Central memory CD8-positive, alpha-beta T cell (primary cell): ENCODE results near the gene PRRT4.
A peak's percentile ranks its signal among the peaks of the same experiment; 100 is the strongest.

Experiments used
- ATAC-seq: fragments of 150-1000 bp; cut with Tn5 transposase; replicated peaks from 2 replicates; pipeline ENCODE4 v1.10.0; 2022; ENCODE audit warnings: mild to moderate bottlenecking, moderate FRiP score, moderate number of reproducible peaks; ENCODE audit not compliant: poor library complexity, severe bottlenecking; ENCODE audit errors: extremely low read depth
- DNase-seq, 2 donors: peaks; one replicate each; pipeline ENCODE4 v3.0.0; 2021; ENCODE audit warnings: low spot score in 2 of 2
- H3K27ac Mint-ChIP-seq: one replicate; pipeline ENCODE4 v1.8.0; 2022; ENCODE audit warnings: low read depth, mild to moderate bottlenecking, moderate library complexity, mixed read lengths
- H3K27me3 Mint-ChIP-seq: one replicate; pipeline ENCODE4 v1.8.0; 2022; ENCODE audit warnings: mixed read lengths
- H3K36me3 Mint-ChIP-seq: one replicate; pipeline ENCODE4 v1.8.0; 2022; ENCODE audit warnings: mild to moderate bottlenecking, moderate library complexity, mixed read lengths; ENCODE audit not compliant: insufficient read depth
- H3K4me1 Mint-ChIP-seq: one replicate; pipeline ENCODE4 v1.8.0; 2022; ENCODE audit warnings: mixed read lengths
- H3K4me3 Mint-ChIP-seq: one replicate; pipeline ENCODE4 v1.8.0; 2022; ENCODE audit warnings: mild to moderate bottlenecking, moderate library complexity, mixed read lengths
- H3K9me3 Mint-ChIP-seq: one replicate; pipeline ENCODE4 v1.8.0; 2022; ENCODE audit warnings: mixed read lengths

Gene PRRT4

GRCh38 chr7:128359939-128360338 is 1.6 kb downstream of the PRRT4 start:
- Mint-ChIP-seq H3K9me3 (no peaks in the 10 kb centered on the region), H3K4me1 (peaks cover 20% of the 10 kb centered on the region), H3K27me3 (peaks cover 36% of the 10 kb centered on the region), H3K27ac (no peak overlapping the region), H3K36me3 (peaks cover 6% of the 10 kb centered on the region), H3K4me3 (peak overlapping the region; percentile 29)
- no peak for DNase-seq
- ATAC-seq, result no peak

DNA sequence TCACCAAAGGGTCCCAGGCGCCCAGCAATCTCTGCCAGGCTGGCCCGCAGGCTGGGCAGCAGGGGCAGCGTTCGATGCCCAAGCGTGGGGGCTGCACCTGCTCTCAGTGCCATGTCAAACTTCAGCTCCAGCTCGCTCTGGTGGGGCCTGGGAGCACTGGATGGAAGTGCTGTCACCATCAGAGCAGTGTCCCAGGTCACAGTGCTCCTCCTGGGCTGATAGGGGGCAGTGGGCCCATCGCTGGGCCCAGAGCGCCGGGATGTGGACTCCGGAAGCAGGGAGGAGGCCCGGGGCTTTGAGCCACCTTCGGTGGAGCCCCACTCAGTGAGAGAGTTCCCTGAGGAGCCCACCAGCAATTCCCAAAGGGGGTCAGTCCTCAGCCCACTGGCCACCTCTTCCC is 2.2 kb downstream of the PRRT4 start:
- ATAC-seq (no peak), DNase-seq (no peak)
- Mint-ChIP-seq H3K27me3 (peaks cover 30% of the 10 kb centered on the region), H3K9me3 (no peaks in the 10 kb centered on the region), H3K4me1 (peaks cover 20% of the 10 kb centered on the region), H3K36me3 (peaks cover 6% of the 10 kb centered on the region), H3K4me3 (peak overlapping the region; percentile 29), H3K27ac (no peak overlapping the region)

GRCh38 chr7:128358233-128358632 is 3.3 kb downstream of the PRRT4 start:
- Mint-ChIP-seq H3K27ac (no peak overlapping the region), H3K9me3 (no peaks in the 10 kb centered on the region), H3K4me3 (no peak overlapping the region), H3K36me3 (peaks cover 6% of the 10 kb centered on the region), H3K27me3 (peaks cover 30% of the 10 kb centered on the region), H3K4me1 (peaks cover 20% of the 10 kb centered on the region)
- ATAC-seq, result no peak
- DNase-seq, result no peak

GRCh38 chr7:128357217-128357613 is 4.3 kb downstream of the PRRT4 start:
- peaks cover 15% of the 10 kb centered on the region for H3K4me1 Mint-ChIP-seq
- ATAC-seq (no peak), DNase-seq (no peak)
- peaks cover 28% of the 10 kb centered on the region for H3K27me3 Mint-ChIP-seq
- H3K36me3 Mint-ChIP-seq, result peaks cover 6% of the 10 kb centered on the region
- H3K9me3 Mint-ChIP-seq, result no peaks in the 10 kb centered on the region
- no peak overlapping the region for H3K4me3 Mint-ChIP-seq
- H3K27ac Mint-ChIP-seq, result no peak overlapping the region

GRCh38 chr7:128356546-128357216 is 4.8 kb downstream of the PRRT4 start:
- Mint-ChIP-seq H3K4me1 (peaks cover 9% of the 10 kb centered on the region), H3K36me3 (peaks cover 2% of the 10 kb centered on the region), H3K27ac (no peak overlapping the region), H3K9me3 (no peaks in the 10 kb centered on the region), H3K27me3 (peaks cover 23% of the 10 kb centered on the region), H3K4me3 (no peak overlapping the region)
- DNase-seq, result no peak
- no peak for ATAC-seq

DNA sequence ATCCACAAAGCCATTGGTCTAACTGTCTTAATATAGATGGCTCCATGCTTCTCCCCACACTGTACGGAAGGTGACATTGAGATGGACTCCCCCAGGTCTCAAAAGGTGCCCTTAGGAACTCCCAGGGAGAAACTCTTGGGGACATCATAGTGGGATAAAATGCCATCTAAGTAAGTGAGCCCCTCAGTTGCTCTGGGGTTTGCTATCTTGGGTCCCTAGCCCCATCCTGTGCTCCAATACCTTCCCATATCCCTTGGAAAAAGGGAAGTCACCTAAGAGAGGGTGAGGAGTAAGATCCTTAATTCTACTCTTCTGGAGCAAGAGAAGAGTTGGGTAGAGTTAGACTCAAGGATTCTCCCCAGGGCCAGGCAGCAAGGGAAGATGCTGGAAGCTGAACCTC is 7.9 kb downstream of the PRRT4 start:
- H3K4me3 Mint-ChIP-seq, result no peak overlapping the region
- no peak for ATAC-seq

GRCh38 chr7:128353189-128353588 is 8.3 kb downstream of the PRRT4 start:
- H3K36me3 Mint-ChIP-seq, result peaks cover under 1% of the 10 kb centered on the region
- H3K9me3 Mint-ChIP-seq, result no peaks in the 10 kb centered on the region
- peaks cover 46% of the 10 kb centered on the region for H3K27me3 Mint-ChIP-seq
- no peak for DNase-seq
- no peak for ATAC-seq
- H3K4me1 Mint-ChIP-seq, result no peaks in the 10 kb centered on the region
- peak overlapping the region; percentile 55 for H3K4me3 Mint-ChIP-seq
- H3K27ac Mint-ChIP-seq, result no peak overlapping the region

More for the DNA sequence above, 7.9 kb downstream of the PRRT4 start:
- H3K27ac Mint-ChIP-seq, result no peak overlapping the region
- H3K36me3 Mint-ChIP-seq, result peaks cover 2% of the 10 kb centered on the region
- H3K4me1 Mint-ChIP-seq, result no peaks in the 10 kb centered on the region
- DNase-seq, result no peak
- H3K27me3 Mint-ChIP-seq, result peaks cover 41% of the 10 kb centered on the region
- no peaks in the 10 kb centered on the region for H3K9me3 Mint-ChIP-seq

DNA sequence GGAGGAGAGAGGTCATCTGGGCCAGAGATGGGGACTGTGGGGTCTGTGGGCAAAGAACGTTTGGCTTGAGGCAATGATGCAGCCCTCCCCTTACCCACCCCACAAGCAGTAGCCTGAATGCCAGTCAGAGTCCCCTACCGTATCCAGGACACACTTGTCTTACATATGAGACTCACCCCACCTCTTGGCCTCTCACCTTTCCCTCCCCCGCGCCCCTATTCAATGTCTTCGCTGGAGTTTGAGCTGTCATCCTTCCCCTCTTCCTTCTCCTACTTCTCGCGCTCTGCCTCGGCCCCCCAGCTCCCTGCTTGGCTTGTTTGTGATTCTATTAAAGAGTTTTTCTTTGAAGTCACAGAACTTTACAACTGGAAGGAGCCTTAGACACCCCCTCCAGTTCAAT is 8.9 kb downstream of the PRRT4 start:
- ATAC-seq (no peak), DNase-seq (no peak)
- Mint-ChIP-seq H3K27ac (no peak overlapping the region), H3K36me3 (no peaks in the 10 kb centered on the region), H3K27me3 (peaks cover 51% of the 10 kb centered on the region), H3K4me1 (no peaks in the 10 kb centered on the region), H3K9me3 (no peaks in the 10 kb centered on the region), H3K4me3 (peak overlapping the region; percentile 55)

DNA sequence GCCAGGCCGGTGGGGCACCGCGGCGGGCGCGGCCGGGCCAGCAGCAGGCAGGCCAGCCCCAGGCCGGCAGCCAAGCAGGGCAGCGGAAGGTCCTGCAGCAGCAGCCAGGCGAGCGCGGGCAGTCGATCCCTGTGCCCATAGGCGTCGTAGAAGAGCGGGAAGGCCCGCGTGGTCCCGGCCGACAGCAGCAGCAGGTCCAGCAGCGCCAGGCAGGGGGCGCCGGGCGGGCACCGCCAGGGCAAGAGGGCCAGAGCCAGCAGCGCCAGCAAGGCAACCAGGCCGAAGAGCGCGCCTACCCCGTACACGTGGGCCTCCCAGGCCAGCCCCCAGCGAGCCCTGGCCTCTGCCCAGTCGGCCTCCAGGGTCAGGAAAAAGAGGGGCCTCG is 9.3 kb downstream of the PRRT4 start:
- DNase-seq (no peak), ATAC-seq (no peak)
- H3K9me3 Mint-ChIP-seq, result no peaks in the 10 kb centered on the region
- no peak overlapping the region for H3K27ac Mint-ChIP-seq
- peaks cover 56% of the 10 kb centered on the region for H3K27me3 Mint-ChIP-seq
- H3K4me1 Mint-ChIP-seq, result no peaks in the 10 kb centered on the region
- H3K4me3 Mint-ChIP-seq, result no peak overlapping the region
- no peaks in the 10 kb centered on the region for H3K36me3 Mint-ChIP-seq

GRCh38 chr7:128351296-128352152 is 10.0 kb downstream of the PRRT4 start:
- H3K4me1 Mint-ChIP-seq, result no peaks in the 10 kb centered on the region
- H3K4me3 Mint-ChIP-seq, result no peak overlapping the region
- no peaks in the 10 kb centered on the region for H3K36me3 Mint-ChIP-seq
- H3K27me3 Mint-ChIP-seq, result peaks cover 56% of the 10 kb centered on the region
- DNase-seq (no peak), ATAC-seq (no peak)
- no peaks in the 10 kb centered on the region for H3K9me3 Mint-ChIP-seq
- no peak overlapping the region for H3K27ac Mint-ChIP-seq

DNA sequence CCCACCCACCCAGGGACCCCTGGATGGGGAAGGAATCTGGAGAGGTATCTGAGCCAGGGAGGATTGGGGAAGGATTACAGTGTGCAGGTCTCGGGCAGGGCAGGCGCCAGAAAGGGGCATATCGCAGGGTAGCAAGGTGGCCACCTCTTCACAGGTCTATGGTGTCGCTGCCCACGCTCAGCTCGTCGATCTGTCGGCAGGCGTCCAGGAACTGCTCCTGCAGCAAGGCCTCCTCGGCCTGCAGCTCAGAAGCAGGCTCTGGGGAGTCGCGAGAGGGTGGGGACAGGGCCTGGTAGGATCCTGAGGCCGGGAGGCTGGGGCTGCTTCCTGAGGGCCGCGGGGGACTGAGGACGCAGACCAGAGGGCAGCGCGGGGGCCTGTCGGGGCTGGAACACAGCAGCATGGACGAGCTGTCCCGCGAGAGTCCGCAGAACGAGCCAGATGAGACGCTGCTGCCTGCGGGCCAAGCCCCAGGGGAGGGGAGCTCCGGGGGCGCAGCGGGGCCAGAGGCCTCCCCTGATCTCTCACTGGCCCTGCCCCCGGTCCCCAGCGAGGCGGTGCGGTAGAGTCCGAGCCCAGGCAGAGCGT is 10.7 kb downstream of the PRRT4 start:
- peaks cover 56% of the 10 kb centered on the region for H3K27me3 Mint-ChIP-seq
- H3K4me3 Mint-ChIP-seq, result peak overlapping the region; percentile 37
- H3K9me3 Mint-ChIP-seq, result no peaks in the 10 kb centered on the region
- no peaks in the 10 kb centered on the region for H3K36me3 Mint-ChIP-seq
- no peak for ATAC-seq
- DNase-seq, result no peak
- no peak overlapping the region for H3K27ac Mint-ChIP-seq
- no peaks in the 10 kb centered on the region for H3K4me1 Mint-ChIP-seq

DNA sequence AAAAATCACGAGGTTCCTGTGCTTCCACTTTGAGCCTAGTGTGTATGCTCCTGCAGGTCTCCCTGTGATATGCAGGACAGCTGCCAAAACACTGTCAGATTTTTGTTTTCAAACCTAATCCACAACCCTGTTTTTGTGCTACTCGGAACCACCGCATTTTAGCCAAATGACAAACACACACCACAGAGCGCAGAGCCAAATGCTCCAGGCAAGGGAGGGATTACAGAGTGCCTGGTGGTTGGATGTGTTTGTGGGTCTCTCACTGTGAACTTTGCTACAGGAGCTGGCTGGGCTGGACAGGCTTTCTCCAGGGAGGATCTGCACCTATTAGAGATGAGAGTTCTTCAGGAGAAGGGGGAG is 12.0 kb downstream of the PRRT4 start:
- Mint-ChIP-seq H3K4me3 (no peak overlapping the region), H3K9me3 (no peaks in the 10 kb centered on the region), H3K36me3 (no peaks in the 10 kb centered on the region), H3K4me1 (no peaks in the 10 kb centered on the region), H3K27me3 (peaks cover 56% of the 10 kb centered on the region), H3K27ac (no peak overlapping the region)
- ATAC-seq, result no peak
- DNase-seq, result no peak

DNA sequence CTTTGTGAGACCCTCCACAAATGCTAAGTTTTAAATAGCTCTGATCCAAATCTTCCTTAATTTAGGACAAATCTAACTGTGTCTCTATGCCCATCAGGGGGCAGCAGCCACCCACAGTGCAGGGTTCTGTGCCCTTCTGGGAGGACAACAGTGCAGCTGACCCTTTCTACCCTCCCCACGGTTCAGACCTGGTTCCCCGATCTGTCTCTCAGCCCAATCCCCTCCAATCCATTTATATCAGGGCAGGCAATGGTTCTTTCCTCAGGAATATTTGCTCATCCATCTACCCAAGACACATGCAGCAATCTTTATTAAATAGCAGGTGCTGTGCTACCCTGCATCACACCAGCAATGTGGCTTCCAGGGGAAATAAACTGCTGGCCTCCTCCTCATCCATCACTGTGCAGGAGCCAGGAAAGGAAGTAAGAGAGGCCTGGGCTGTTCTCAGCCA is 13.8 kb downstream of the PRRT4 start:
- DNase-seq, result no peak

More for the DNA sequence above, 13.8 kb downstream of the PRRT4 start:
- no peak for ATAC-seq
- no peak overlapping the region for H3K4me3 Mint-ChIP-seq
- no peaks in the 10 kb centered on the region for H3K36me3 Mint-ChIP-seq
- H3K27ac Mint-ChIP-seq, result no peak overlapping the region
- H3K4me1 Mint-ChIP-seq, result peaks cover 5% of the 10 kb centered on the region
- peaks cover 39% of the 10 kb centered on the region for H3K27me3 Mint-ChIP-seq
- no peaks in the 10 kb centered on the region for H3K9me3 Mint-ChIP-seq
